Adrenal gland (tissue), 12 donors: ENCODE data around the gene TNFRSF18. TPM values are rescaled to one million over a fixed set of nuclear protein-coding genes. Genes with fewer than 3 reads are reported as not detected.
A peak's percentile ranks its signal among the peaks of the same experiment; 100 is the strongest.
"Not testable (repeated sequence)": the region's sequence is repeated elsewhere in the genome, so short reads cannot be mapped to it uniquely, and the experiment has no call there.

Experiments
- DNase-seq, 7 donors: peaks; one replicate each; pipeline ENCODE4 v3.0.0-alpha.2; 2019 to 2020
- H3K27ac ChIP-seq, 5 donors: fragments of 200-600 bp; sonication (generic) in 4 of 5; 1 replicate in 3 of 5; 2 replicates in 2 of 5; pipeline versions ENCODE4 v1.5.1 to v1.8.0; 2016 to 2020; ENCODE audit warnings: mild to moderate bottlenecking in 1 of 5
- H3K27me3 ChIP-seq: fragments of 200-600 bp; 2 replicates; pipeline ENCODE4 v1.8.0; 2021
- H3K36me3 ChIP-seq, 2 donors: fragments of 200-600 bp; replicated peaks in 1 of 2; 1 replicate in 1 of 2; 2 replicates in 1 of 2; pipeline versions ENCODE4 v1.5.1 to v1.8.0; 2018 to 2022
- H3K4me1 ChIP-seq, 2 donors: fragments of 200-600 bp; replicated peaks in 1 of 2; 1 replicate in 1 of 2; 2 replicates in 1 of 2; pipeline versions ENCODE4 v1.5.1 to v1.8.0; 2018 to 2021
- H3K4me3 ChIP-seq, 4 donors: fragments of 200-600 bp; sonication (generic) in 3 of 4; one replicate each; pipeline ENCODE4 v1.5.1; 2016 to 2018
- H3K9me3 ChIP-seq, 3 donors: fragments of 200-600 bp; sonication (generic) in 1 of 3; replicated peaks in 1 of 3; 1 replicate in 2 of 3; 2 replicates in 1 of 3; pipeline versions ENCODE4 v1.5.1 to v1.8.0; 2016 to 2021
- CTCF ChIP-seq, 6 experiments: fragments of 450-650 bp in 4 of 6; fragments of 200-600 bp in 2 of 6; sonication (generic) in 1 of 6; IDR thresholded peaks; 1 replicate in 5 of 6; 2 replicates in 1 of 6; pipeline versions ENCODE4 v1.5.1 to v1.8.0; 2016 to 2021; ENCODE audit warnings: antibody characterized with exemption in 6 of 6, mild to moderate bottlenecking in 2 of 6, moderate library complexity in 1 of 6
- POLR2A ChIP-seq, 2 donors: fragments of 450-650 bp; IDR thresholded peaks; one replicate each; pipeline ENCODE4 v1.6.1; 2017; ENCODE audit warnings: antibody characterized with exemption in 2 of 2, mild to moderate bottlenecking in 2 of 2, moderate library complexity in 1 of 2
- WGBS, 4 donors: extraction: QIAGEN DNeasy Blood & Tissue Kit in 2 of 4; methylation state at CpG; one replicate each; pipeline versions ENCODE4 v1.1.5 to v1.1.7; 2013 to 2017; 5-methylcytosine and 5-hydroxymethylcytosine counted together
- intact Hi-C, 2 donors: fragments of 100-400 bp; cut with DNase I; formaldehyde crosslinking; loops; one replicate each; pipeline versions ENCODE4 v1.14.1 to v1.15.0; 2022 to 2023
- polyA plus RNA-seq, 3 donors: library from polyadenylated mRNA; stranded (reverse); fragments of 200-250 nt in 2 of 3; fragments of 350-450 nt in 1 of 3; fragmentation: Illumina TruSeq in 1 of 3; extraction: RNeasy Lipid Tissue Mini Kit (QIAGEN cat#74804) in 1 of 3; gene quantifications; one replicate each; pipeline ENCODE4 v1.2.3, GENCODE V29; 2013 to 2014
- total RNA-seq, 9 donors: library from RNA; depleted of rRNA in 4 of 9; stranded (reverse); fragments of >200 nt in 4 of 9; fragments of 120-200 nt in 1 of 9; fragmentation: NEBNext Ultra II Directional in 1 of 9; extraction: Animal tissue kit (Norgen Biotek cat#: 25700) in 1 of 9; gene quantifications; one replicate each; pipeline versions ENCODE4 v1.1.0 to v1.2.4, GENCODE V29; 2013 to 2023
- donor health status: healthy with polysubstance abuse.
- donor health status: Bipolar disorder and iron deficiency.
- donor health status: DM: yes; HTN: yes; CAD: no.
- donor health status: DM: no; HTN: no; CAD: no.
- donor health status: DM: no; HTN: no; CAD: no.
- donor health status: DM: yes; HTN: yes; CAD: no.

The TNFRSF18 gene
- total and polyA plus RNA-seq, 12 donors: 0.27 to 1.5 (median 0.64) TPM; not detected in 7

GRCh38 chr1:1197188-1197500, 9.2 kb downstream of the TNFRSF18 start:
- H3K27ac ChIP-seq: no peak overlapping the region
- 91 to 93% (median 92%) methylated on average over 8 of the region's 8 CpGs; no CpG with 5 or more reads in 1 of the 4 donors for WGBS, 4 donors
- H3K4me1 ChIP-seq: peaks cover 0 to 8% of the 10 kb centered on the region in 2 donors
- H3K9me3 ChIP-seq: peaks cover 0 to 8% (median 0%) of the 10 kb centered on the region in 3 donors
- DNase-seq: peak in 1 of 7 donors; percentile 4
- no peaks in the 10 kb centered on the region for H3K36me3 ChIP-seq
- H3K4me3 ChIP-seq: no peak overlapping the region
- intact Hi-C loops: no loop called here
- TF ChIP-seq POLR2A (IDR thresholded peaks at IDR 0.05): no peak
- TF ChIP-seq CTCF (IDR thresholded peaks at IDR 0.05): no peak
- peaks cover 8% of the 10 kb centered on the region for H3K27me3 ChIP-seq

- WGBS, 4 donors: 73 to 86% (median 80%) methylated on average over 9 to 13 of the region's 13 CpGs
- DNase-seq: peak in 1 of 7 donors; percentile 5
- peaks cover 8% of the 10 kb centered on the region for H3K27me3 ChIP-seq
- intact Hi-C loops: no loop called here
- H3K4me1 ChIP-seq: peaks cover 0 to 8% of the 10 kb centered on the region in 2 donors
- H3K36me3 ChIP-seq: no peaks in the 10 kb centered on the region
- H3K4me3 ChIP-seq: no peak overlapping the region
- no peak overlapping the region for H3K27ac ChIP-seq
- H3K9me3 ChIP-seq: peaks cover 0 to 8% (median 0%) of the 10 kb centered on the region in 3 donors
- no peak for TF ChIP-seq CTCF (IDR thresholded peaks at IDR 0.05)
- no peak for TF ChIP-seq POLR2A (IDR thresholded peaks at IDR 0.05)
Observed at GRCh38 chr1:1196431-1197187, 9.8 kb downstream of the TNFRSF18 start.

- H3K9me3 ChIP-seq, H3K27me3 ChIP-seq, H3K4me1 ChIP-seq, H3K36me3 ChIP-seq, H3K4me3 ChIP-seq, H3K27ac ChIP-seq, DNase-seq, intact Hi-C loops: not testable (repeated sequence)
- WGBS, 4 donors: 77 to 96% (median 85%) methylated on average over 6 of the region's 6 CpGs
Observed at GRCh38 chr1:1195726-1196125, 10.7 kb downstream of the TNFRSF18 start.

- H3K4me1 ChIP-seq: no peaks in the 10 kb centered on the region
- H3K36me3 ChIP-seq: no peaks in the 10 kb centered on the region
- H3K4me3 ChIP-seq: no peak overlapping the region
- 76 to 95% (median 81%) methylated on average over 3 of the region's 3 CpGs for WGBS, 4 donors
- DNase-seq: no peak
- H3K27ac ChIP-seq: no peak overlapping the region
- no peaks in the 10 kb centered on the region for H3K27me3 ChIP-seq
- intact Hi-C loops: no loop called here
- peaks cover 0 to 8% (median 0%) of the 10 kb centered on the region in 3 donors for H3K9me3 ChIP-seq
- TF ChIP-seq POLR2A (IDR thresholded peaks at IDR 0.05) (no peak), CTCF (IDR thresholded peaks at IDR 0.05) (no peak)
Observed at GRCh38 chr1:1194723-1195122, 11.7 kb downstream of the TNFRSF18 start.

GRCh38 chr1:1191734-1192133, 14.7 kb downstream of the TNFRSF18 start:
- H3K4me3 ChIP-seq: no peak overlapping the region
- no peak for DNase-seq
- intact Hi-C loops: no loop called here
- H3K27ac ChIP-seq: no peak overlapping the region
- H3K27me3 ChIP-seq: no peaks in the 10 kb centered on the region
- WGBS, 4 donors: 87 to 93% (median 89%) methylated on average over 11 of the region's 11 CpGs
- TF ChIP-seq POLR2A (IDR thresholded peaks at IDR 0.05) (no peak), CTCF (IDR thresholded peaks at IDR 0.05) (no peak)
- no peaks in the 10 kb centered on the region for H3K4me1 ChIP-seq
- H3K36me3 ChIP-seq: no peaks in the 10 kb centered on the region
- peaks cover 0 to 8% (median 0%) of the 10 kb centered on the region in 3 donors for H3K9me3 ChIP-seq
